GM11168 (cell line): ENCODE data around the gene PPIL1.

Experiments used
- in situ Hi-C: fragments of 300-500 bp; cut with MboI; formaldehyde crosslinking; loops from one replicate; pipeline ENCODE4 v1.12.0; 2022; ENCODE audit warnings: low sequenced_read_pairs; ENCODE audit not compliant: unreplicated experiment

PPIL1 gene

DNA sequence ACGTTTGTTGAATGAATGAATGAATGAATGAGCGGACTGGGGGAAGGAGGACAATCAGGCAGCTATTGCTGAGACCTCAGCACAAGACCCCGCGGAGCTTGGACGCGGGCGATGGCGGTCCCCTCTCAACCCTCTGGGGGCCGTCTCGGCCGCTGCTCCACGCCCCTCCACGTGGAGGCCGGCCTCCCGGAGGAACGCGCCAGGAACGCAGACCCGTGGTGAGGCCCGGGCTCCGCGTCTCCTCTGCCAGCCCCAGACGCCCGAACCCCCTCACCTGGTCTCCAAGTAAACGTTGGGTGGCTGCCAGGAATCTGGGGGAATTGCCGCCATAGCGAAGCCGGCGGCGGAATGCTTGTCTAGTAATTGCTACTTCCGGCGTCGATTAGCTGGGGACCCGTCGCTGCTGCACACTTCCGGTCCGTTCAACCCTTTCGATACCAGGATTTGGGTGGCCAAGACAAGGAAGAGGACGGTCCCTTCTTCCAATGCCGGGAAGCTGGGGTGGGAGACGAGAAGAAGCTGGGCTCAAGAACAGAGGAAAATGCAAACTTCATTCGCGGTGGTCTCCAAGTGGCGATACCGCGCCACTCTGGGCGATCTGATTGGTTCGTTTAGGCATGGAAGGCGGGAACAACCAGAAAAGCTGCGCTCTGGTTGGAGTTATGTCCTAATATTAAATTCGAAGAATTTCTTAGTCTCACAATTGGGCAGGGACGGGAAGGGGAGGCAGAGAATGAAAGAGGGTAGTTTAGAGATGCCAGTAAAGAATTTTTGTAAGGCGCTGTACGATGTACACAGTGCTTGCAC is at the start of gene PPIL1:
Gene PPIL1 (minus strand): TSS at position 361 of the 807 bp plus-strand sequence. CDS start 31 bp downstream, at position 330.
- in situ Hi-C loops = loop anchor here (25.0 kb wide), 1 partner anchor 338 kb away; no protein-coding TSS in a partner anchor

DNA sequence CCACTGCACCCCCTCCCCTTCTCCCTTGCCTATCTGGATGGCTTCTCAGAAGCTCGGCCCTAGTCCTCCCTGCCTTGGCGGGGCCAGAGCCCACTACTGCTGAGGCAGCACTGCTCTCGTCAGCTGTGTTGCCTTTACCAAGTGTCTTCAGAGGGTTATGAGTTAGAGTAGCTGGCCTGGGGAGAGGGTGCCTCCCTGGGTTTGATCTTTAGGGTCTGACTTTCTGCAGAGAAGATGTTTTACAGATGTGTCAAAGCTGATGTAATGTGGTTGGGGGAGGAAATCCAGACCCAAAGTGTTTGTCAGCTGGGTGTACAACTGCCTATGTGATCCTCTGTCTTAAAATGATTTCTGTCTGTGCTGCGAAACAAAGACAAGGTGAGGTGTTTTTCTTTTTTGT is 49.5 kb upstream of the PPIL1 start:
- in situ Hi-C loops = no loop called here

DNA sequence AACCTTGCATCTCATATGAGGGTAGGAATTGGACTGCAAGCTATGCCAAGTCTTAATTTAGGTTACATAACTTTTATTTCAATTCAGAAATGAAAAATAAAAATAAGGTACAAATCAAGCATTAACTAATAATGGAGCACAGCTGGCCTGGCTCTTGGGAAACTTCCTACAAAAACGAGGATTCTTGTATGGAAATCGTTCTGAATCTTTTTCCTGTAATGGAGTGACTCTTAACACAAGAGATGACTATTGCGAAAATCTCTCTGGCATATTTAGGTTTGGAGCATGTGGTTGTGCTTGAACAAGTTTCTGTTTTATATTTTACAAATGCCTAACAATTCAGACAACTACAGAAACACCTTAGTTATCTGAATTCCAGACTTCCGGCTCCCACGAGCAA is 45.9 kb upstream of the PPIL1 start:
- in situ Hi-C loops = no loop called here

GRCh38 chr6:36920049-36920448 is 45.4 kb upstream of the PPIL1 start:
- in situ Hi-C loops = no loop called here

- in situ Hi-C loops = no loop called here
Measured at GRCh38 chr6:36917541-36918193, 43.1 kb upstream of the PPIL1 start.

GRCh38 chr6:36916126-36916525 is 41.5 kb upstream of the PPIL1 start:
- in situ Hi-C loops = no loop called here

GRCh38 chr6:36915599-36915998 is 41.0 kb upstream of the PPIL1 start:
- in situ Hi-C loops = no loop called here

DNA sequence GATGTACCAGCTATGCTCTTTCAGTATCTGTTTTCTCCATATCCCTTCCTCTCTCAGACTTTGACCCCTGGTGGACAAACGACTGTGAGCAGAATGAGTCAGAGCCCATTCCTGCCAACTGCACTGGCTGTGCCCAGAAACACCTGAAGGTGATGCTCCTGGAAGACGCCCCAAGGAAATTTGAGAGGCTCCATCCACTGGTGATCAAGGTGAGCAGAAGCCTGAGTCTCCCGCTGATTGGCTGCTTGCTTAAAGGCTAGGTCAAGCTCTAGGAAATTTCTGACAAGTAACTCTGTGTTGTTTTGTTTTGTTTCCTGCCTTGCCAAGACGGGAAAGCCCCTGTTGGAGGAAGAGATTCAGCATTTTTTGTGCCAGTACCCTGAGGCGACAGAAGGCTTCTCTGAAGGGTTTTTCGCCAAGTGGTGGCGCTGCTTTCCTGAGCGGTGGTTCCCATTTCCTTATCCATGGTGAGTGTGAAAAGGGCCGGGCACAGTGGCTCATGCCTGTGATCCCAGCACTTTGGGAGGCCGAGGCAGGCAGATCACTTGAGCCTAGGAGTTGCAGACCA is 39.7 kb upstream of the PPIL1 start:
- in situ Hi-C loops = no loop called here

DNA sequence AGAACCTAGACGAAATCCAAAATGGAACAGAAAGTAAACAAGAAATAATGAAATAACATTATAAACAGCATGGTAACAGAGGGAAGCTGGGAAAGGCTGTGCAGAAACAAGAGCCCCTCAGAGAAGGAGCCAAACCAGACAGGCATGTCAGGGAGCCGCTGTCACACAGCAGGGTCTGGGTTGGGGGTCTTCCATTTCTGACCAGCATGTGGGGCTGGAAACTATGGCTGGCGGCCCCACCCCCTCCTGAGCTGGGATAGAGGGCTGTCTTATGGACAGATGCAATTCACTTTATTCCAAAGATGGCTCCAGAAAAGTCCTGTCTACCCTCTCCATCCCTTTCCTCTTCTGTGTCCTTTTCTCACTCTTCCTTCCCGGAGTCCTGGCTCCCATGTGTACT is 38.5 kb upstream of the PPIL1 start:
- in situ Hi-C loops = no loop called here

DNA sequence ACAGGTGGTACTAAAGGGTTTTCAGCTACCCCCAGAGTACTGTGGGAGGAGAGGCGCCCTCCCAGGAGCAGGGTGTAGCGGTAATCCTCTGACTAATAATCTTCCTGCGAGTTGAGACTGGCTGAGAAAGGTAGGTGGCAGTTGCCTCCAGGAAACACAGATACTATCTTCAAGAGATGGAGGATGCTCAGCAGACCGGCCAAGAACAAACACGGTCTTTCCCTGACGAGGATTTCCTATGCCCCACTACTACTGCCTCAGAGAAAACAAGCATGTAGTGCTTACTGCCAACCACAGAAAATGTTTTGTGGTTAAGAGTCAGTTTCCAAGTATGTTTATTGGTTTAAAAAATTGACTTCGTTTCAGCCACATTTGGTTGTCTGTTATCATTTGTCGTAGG is 38.0 kb upstream of the PPIL1 start:
- in situ Hi-C loops = no loop called here

- in situ Hi-C loops = no loop called here
Measured at GRCh38 chr6:36912030-36912454, 37.4 kb upstream of the PPIL1 start.

DNA sequence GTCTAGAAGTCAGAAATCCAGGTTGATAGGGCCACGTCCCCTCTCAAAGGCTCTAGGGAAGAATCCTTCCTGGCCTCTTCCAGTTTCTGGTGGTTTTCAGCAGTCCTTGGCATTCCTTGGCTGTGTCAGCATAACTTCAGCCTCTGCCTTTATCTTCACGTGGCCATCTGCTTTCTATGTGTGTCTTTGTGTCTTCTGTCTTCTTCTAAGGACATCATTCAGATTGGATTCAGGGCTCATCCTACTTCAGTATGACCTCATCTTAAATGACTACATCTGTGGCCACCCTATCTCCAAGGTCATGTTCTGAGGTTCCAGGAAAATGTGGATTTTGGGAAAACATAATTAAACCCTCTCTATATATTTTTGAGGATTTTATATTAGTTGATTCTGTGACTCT is 34.1 kb upstream of the PPIL1 start:
- in situ Hi-C loops = no loop called here

- in situ Hi-C loops = no loop called here
Measured at GRCh38 chr6:36907781-36908180, 33.2 kb upstream of the PPIL1 start.

GRCh38 chr6:36906539-36907325 is 32.1 kb upstream of the PPIL1 start:
- in situ Hi-C loops = no loop called here

DNA sequence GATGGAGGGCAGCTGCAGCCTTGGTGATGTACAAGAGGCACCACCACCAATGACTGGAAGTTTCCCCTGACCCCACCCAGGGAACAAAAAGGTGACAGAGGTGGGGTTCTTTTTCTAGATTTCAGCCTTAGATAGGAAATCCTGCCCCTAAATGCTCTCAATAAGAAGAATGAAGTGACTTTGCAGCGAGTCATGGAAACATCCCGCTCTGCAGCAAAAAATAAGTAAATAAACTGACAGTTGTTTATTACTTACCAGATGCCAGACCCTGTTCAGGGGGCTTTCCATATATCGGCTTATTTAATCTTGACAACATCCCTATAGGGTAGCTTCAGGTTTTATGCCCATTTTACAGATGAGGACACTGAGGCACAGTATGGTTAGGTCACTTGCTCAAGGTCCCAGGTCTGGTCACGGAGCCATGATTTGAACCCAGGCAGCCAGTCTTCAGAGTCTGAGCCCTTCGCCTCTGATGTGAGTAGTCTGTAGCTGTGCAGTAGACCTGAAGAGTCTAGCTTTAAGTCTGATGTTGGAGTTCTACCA is 30.3 kb upstream of the PPIL1 start:
- in situ Hi-C loops = no loop called here

DNA sequence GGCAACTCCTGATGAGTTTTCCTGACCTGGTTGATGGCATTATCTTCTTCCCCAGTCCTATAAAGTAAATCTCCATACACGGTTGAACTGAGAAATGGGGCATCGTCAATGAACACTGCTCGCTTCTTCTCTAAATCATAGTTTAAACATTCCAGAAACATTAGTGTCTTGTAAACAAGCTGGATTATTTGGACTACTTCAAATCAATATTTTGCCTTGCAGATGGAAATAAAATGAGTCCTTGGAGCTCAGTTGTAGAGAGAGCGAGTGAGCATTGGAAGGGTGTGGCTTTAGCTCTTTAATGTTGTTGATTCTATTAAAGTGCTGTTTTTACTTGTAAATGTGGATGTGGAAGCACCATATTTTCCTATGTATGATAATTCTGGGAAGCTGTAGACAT is 29.5 kb upstream of the PPIL1 start:
- in situ Hi-C loops = no loop called here

DNA sequence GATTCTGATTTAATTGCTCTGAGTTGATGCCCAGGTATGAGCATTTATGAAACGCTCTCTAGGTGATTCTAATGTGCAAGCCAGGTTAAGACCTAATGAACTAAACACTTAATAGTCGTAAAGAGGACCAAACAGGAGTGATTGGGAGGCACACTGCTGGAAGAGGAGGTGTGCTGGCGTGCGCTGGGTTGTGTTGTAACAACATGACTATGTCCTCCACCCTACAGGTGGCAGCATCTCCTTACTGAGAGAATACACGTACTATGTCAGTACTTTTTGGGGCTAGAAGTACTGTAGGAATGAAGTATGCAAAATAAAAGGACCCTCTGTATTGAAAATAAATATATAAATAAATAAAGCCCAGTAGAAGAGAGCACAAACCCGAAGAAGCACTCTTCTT is 23.0 kb upstream of the PPIL1 start:
- in situ Hi-C loops = loop anchor here (25.0 kb wide), 1 partner anchor 315 kb away; no protein-coding TSS in a partner anchor

DNA sequence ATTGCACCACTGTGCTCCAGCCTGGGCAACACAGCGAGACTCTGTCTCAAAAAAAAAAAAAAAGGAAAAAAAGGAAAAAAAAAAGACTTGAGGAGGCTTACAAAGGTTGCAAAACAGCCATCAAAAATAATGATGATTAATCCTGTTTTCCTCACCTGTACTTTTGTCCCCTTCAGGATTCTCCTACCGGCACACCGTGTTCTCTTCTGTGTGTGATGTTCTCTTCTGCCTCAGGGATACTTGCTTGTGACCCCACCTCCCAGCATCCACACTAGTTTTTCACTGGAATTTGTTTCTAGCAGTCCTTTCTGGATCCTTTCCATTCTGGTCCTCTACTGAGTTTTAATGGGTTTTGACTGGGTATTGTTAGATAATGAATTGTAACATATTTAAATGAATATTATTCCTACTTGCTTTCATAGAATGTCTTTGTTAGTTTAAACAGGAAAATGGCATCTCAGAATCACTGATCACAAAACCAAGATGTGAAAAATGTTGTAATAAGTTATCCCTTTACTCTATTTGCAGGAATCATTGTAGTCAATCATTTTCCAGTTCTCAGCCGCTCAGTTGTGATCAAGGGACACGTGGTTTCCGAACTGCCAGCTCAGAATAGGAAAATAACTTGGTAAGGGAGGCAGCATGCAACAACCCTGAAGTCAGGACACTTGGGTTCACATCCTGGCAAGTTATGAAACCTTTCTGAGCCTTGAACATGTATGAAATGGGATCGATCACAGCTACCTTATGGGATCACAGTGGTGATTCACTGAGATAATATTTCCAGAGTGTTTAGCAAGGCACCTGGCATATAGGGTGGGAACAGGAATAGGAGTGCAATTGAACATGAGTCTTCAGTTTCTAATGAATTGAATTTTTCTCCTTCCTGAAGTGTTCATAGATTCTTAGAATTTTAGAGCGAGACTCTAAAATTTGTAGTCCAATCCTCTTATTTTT is 19.7 kb upstream of the PPIL1 start:
- in situ Hi-C loops = loop anchor here (25.0 kb wide), 1 partner anchor 318 kb away; no protein-coding TSS in a partner anchor

DNA sequence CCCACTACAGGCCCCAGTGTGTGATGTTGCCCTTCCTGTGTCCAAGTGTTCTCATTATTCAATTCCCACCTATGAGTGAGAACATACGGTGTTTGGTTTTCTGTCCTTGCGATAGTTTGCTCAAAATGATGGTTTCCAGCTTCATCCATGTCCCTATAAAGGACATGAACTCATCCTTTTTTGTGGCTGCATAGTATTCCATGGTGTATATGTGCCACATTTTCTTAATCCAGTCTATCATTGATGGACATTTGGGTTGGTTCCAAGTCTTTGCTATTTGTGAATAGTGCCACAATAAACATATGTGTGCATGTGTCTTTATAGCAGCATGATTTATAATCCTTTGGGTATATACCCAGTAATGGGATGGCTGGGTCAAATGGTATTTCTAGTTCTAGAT is 16.6 kb upstream of the PPIL1 start:
- in situ Hi-C loops = loop anchor here (25.0 kb wide), 1 partner anchor 321 kb away; no protein-coding TSS in a partner anchor
